ENCODE measurements around the gene USP48.

Gene USP48

DNA sequence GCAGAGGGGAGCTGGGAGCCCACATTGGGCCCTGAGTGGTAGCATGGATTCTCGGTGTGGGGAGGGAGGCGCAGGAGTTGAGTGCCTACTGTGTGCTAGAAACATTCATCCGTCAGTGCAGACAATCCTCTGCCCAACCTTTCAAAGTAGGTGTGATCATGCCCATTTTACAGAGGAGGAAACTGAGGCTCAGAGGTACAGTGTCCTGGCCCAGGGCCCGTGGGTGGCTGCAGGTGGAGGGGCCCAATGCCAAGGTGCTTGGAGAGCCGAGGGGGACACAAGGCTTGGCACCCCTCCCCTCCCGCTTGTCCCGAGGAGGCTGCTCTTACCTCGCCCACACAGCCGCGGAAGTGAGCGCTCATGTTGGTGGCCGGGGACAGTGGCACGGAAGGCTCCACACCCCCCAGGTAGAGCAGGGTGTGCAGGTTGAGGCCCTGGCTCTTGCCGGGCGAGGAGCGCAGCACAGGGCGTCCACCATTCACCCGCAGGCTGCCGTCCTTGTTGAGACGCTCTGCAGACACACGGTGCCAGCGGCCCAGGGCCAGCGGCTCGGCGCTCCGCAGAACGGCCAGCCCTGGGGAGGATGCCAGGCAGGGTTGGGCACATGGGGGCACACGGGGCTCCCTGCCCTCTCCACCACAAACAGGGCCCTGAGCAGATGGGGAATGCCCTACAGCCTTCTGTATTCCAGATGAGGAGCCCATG is 45.7 kb upstream of the USP48 start:
- TF ChIP-seq TEAD4 (IDR thresholded peaks at IDR 0.05) (no peak), RAD21 (IDR thresholded peaks at IDR 0.05; ENCODE audit: low read depth) (no peak), YY1 (IDR thresholded peaks at IDR 0.05; ENCODE audit: low read depth) (no peak), TCF12 (IDR thresholded peaks at IDR 0.05; ENCODE audit: low read depth) (no peak), TAF1 (IDR thresholded peaks at IDR 0.05; ENCODE audit: low read depth) (no peak), FOXM1 (IDR thresholded peaks at IDR 0.05; ENCODE audit: borderline replicate concordance, low read depth) (no peak), CREB1 (IDR thresholded peaks at IDR 0.05; ENCODE audit: low read depth) (no peak), CEBPB (IDR thresholded peaks at IDR 0.05) (no peak), EGR1 (IDR thresholded peaks at IDR 0.05) (no peak), NFIC (IDR thresholded peaks at IDR 0.05) (no peak), EP300 (IDR thresholded peaks at IDR 0.05; ENCODE audit: borderline replicate concordance) (no peak), ZBTB7A (IDR thresholded peaks at IDR 0.05; ENCODE audit: low read depth) (no peak)
- TF ChIP-seq, protein P1, sequence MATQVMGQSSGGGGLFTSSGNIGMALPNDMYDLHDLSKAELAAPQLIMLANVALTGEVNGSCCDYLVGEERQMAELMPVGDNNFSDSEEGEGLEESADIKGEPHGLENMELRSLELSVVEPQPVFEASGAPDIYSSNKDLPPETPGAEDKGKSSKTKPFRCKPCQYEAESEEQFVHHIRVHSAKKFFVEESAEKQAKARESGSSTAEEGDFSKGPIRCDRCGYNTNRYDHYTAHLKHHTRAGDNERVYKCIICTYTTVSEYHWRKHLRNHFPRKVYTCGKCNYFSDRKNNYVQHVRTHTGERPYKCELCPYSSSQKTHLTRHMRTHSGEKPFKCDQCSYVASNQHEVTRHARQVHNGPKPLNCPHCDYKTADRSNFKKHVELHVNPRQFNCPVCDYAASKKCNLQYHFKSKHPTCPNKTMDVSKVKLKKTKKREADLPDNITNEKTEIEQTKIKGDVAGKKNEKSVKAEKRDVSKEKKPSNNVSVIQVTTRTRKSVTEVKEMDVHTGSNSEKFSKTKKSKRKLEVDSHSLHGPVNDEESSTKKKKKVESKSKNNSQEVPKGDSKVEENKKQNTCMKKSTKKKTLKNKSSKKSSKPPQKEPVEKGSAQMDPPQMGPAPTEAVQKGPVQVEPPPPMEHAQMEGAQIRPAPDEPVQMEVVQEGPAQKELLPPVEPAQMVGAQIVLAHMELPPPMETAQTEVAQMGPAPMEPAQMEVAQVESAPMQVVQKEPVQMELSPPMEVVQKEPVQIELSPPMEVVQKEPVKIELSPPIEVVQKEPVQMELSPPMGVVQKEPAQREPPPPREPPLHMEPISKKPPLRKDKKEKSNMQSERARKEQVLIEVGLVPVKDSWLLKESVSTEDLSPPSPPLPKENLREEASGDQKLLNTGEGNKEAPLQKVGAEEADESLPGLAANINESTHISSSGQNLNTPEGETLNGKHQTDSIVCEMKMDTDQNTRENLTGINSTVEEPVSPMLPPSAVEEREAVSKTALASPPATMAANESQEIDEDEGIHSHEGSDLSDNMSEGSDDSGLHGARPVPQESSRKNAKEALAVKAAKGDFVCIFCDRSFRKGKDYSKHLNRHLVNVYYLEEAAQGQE (IDR thresholded peaks at IDR 0.05; ENCODE audit: low read depth), result no peak
- TF ChIP-seq, protein P2, sequence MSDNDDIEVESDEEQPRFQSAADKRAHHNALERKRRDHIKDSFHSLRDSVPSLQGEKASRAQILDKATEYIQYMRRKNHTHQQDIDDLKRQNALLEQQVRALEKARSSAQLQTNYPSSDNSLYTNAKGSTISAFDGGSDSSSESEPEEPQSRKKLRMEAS (IDR thresholded peaks at IDR 0.05), result no peak
- TF ChIP-seq, protein P3, sequence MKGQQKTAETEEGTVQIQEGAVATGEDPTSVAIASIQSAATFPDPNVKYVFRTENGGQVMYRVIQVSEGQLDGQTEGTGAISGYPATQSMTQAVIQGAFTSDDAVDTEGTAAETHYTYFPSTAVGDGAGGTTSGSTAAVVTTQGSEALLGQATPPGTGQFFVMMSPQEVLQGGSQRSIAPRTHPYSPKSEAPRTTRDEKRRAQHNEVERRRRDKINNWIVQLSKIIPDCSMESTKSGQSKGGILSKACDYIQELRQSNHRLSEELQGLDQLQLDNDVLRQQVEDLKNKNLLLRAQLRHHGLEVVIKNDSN (IDR thresholded peaks at IDR 0.05), result no peak

DNA sequence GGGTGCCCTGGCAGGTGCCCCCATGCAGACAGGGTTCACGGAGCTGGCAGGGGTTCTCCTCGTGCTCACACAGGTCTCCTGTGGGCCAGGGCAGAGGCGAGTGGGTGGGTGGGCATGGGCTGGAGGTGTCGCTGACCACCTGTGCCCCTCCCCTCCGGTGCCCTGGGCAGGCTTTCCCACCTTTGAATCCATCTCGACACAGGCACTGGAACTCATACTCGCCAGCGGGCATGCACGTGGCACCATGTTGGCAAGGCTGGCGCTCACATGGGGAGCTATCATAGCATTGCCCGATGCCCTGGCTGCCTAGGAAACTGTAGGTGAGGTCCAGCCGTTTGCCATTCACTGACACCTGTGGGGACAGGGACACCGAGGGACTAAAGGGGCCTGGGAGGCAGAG is 45.1 kb upstream of the USP48 start:
- TF ChIP-seq TAF1 (IDR thresholded peaks at IDR 0.05; ENCODE audit: low read depth) (no peak), TCF12 (IDR thresholded peaks at IDR 0.05; ENCODE audit: low read depth) (no peak), NFIC (IDR thresholded peaks at IDR 0.05) (no peak), ZBTB7A (IDR thresholded peaks at IDR 0.05; ENCODE audit: low read depth) (no peak), FOXM1 (IDR thresholded peaks at IDR 0.05; ENCODE audit: borderline replicate concordance, low read depth) (no peak), RAD21 (IDR thresholded peaks at IDR 0.05; ENCODE audit: low read depth) (no peak), YY1 (IDR thresholded peaks at IDR 0.05; ENCODE audit: low read depth) (no peak), EGR1 (IDR thresholded peaks at IDR 0.05) (no peak), TEAD4 (IDR thresholded peaks at IDR 0.05) (no peak), CREB1 (IDR thresholded peaks at IDR 0.05; ENCODE audit: low read depth) (no peak), EP300 (IDR thresholded peaks at IDR 0.05; ENCODE audit: borderline replicate concordance) (no peak), CEBPB (IDR thresholded peaks at IDR 0.05) (no peak)
- TF ChIP-seq, protein P1 (IDR thresholded peaks at IDR 0.05; ENCODE audit: low read depth), result no peak
- TF ChIP-seq, protein P3 (IDR thresholded peaks at IDR 0.05), result no peak
- TF ChIP-seq, protein P2 (IDR thresholded peaks at IDR 0.05), result no peak

DNA sequence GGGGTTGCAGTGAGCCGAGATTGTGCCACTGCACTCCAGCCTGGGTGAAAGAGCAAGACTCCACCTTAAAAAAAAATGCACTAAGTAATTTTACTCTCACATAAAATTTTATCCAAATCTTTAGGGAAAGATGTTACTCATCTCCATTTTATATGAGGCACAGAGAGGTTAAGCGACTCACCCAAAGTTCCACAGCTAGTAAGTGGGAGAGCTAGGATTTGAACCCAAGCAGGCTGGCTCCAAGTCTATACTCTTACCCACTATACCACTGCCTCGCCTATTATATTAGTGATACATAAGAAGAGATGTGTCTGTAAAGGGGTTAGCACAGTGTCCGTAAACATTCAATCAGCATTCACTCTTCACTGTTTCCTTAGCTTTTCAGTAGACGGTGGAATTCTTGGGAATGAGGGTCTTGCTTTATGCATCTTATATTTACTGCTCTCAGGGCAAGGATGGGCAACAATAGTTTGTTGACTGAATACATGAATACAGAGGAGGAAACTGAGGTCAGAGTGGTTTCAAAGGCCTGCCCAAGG is 44.3 kb upstream of the USP48 start:
- no peak for TF ChIP-seq FOXM1 (IDR thresholded peaks at IDR 0.05; ENCODE audit: borderline replicate concordance, low read depth)
- TF ChIP-seq, protein P2 (IDR thresholded peaks at IDR 0.05), result no peak
- TF ChIP-seq EP300 (IDR thresholded peaks at IDR 0.05; ENCODE audit: borderline replicate concordance), result no peak
- TF ChIP-seq, protein P1 (IDR thresholded peaks at IDR 0.05; ENCODE audit: low read depth), result no peak
- TF ChIP-seq CREB1 (IDR thresholded peaks at IDR 0.05; ENCODE audit: low read depth), result no peak
- no peak for TF ChIP-seq TAF1 (IDR thresholded peaks at IDR 0.05; ENCODE audit: low read depth)
- no peak for TF ChIP-seq TEAD4 (IDR thresholded peaks at IDR 0.05)
- TF ChIP-seq, protein P3 (IDR thresholded peaks at IDR 0.05), result no peak
- no peak for TF ChIP-seq NFIC (IDR thresholded peaks at IDR 0.05)
- TF ChIP-seq YY1 (IDR thresholded peaks at IDR 0.05; ENCODE audit: low read depth), result no peak
- TF ChIP-seq TCF12 (IDR thresholded peaks at IDR 0.05; ENCODE audit: low read depth), result no peak
- TF ChIP-seq ZBTB7A (IDR thresholded peaks at IDR 0.05; ENCODE audit: low read depth), result no peak
- TF ChIP-seq RAD21 (IDR thresholded peaks at IDR 0.05; ENCODE audit: low read depth), result no peak
- TF ChIP-seq EGR1 (IDR thresholded peaks at IDR 0.05), result no peak

Measured in Ishikawa (cell line).